ENCODE results near the gene RBM6.
"Not testable (repeated sequence)": the region's sequence is repeated elsewhere in the genome, so short reads cannot be mapped to it uniquely, and the experiment has no call there.

The RBM6 gene

DNA sequence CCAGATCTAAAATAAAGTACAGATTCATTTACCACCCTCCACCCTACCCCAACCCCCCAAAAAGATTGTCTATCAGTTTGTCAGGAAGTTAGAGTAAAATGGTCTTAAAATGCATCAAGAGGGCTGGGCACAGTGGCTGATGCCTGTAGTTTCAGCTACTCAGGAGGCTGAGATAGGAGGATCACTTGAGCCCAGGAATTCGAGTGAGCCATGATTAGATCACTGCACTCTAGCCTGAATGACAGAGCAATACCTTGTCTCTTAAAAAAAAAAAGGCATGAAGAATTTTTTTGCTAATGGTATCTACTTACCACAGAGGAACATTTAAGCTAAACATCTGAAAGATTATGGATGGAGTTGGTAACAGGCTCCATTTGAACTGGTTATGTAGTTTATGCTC, 71.0 kb downstream of the RBM6 start:
- H3K27me3 ChIP-seq = no peaks in the 10 kb centered on the region
- TF ChIP-seq, protein P1, sequence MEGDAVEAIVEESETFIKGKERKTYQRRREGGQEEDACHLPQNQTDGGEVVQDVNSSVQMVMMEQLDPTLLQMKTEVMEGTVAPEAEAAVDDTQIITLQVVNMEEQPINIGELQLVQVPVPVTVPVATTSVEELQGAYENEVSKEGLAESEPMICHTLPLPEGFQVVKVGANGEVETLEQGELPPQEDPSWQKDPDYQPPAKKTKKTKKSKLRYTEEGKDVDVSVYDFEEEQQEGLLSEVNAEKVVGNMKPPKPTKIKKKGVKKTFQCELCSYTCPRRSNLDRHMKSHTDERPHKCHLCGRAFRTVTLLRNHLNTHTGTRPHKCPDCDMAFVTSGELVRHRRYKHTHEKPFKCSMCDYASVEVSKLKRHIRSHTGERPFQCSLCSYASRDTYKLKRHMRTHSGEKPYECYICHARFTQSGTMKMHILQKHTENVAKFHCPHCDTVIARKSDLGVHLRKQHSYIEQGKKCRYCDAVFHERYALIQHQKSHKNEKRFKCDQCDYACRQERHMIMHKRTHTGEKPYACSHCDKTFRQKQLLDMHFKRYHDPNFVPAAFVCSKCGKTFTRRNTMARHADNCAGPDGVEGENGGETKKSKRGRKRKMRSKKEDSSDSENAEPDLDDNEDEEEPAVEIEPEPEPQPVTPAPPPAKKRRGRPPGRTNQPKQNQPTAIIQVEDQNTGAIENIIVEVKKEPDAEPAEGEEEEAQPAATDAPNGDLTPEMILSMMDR (IDR thresholded peaks at IDR 0.05) = no peak
- H3K36me3 ChIP-seq = peaks cover 0 to 30% (median 12%) of the 10 kb centered on the region in 3 donors
- intact Hi-C loops (cut with DNase I; ENCODE audit: low total_unique reads) = no loop called here
- peaks cover 0 to 3% (median 0%) of the 10 kb centered on the region in 4 donors for H3K4me1 ChIP-seq
- no peak for DNase-seq
- H3K9me3 ChIP-seq = no peaks in the 10 kb centered on the region
- no peak overlapping the region for H3K27ac ChIP-seq
- no peak overlapping the region for H3K4me3 ChIP-seq

DNA sequence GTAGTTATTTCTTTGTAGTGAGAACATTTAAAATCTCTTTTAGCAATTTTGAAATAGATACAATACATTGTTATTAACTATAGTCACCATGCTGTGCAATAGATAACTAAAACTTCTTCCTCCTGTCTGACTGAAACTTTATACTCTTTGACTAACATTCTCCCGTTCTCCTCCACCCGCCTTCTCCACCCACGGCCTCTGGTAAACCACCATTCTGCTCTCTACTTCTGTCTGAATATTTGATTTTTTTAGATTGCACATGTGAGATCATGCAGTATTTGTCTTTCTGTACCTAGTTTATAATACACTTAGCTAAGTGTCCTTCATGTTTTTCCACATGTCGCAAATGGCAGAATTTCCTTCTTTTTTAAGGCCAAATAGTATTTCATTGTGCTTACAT, 76.0 kb downstream of the RBM6 start:
- TF ChIP-seq, protein P1 (IDR thresholded peaks at IDR 0.05) = no peak
- Histone ChIP-seq H3K9me3 (no peaks in the 10 kb centered on the region), H3K27ac (no peak overlapping the region), H3K4me1 (no peaks in the 10 kb centered on the region), H3K27me3 (no peaks in the 10 kb centered on the region), H3K4me3 (no peak overlapping the region), H3K36me3 (peaks cover 14 to 29% (median 23%) of the 10 kb centered on the region in 3 donors)
- no peak for DNase-seq
- intact Hi-C loops (cut with DNase I; ENCODE audit: low total_unique reads) = no loop called here

DNA sequence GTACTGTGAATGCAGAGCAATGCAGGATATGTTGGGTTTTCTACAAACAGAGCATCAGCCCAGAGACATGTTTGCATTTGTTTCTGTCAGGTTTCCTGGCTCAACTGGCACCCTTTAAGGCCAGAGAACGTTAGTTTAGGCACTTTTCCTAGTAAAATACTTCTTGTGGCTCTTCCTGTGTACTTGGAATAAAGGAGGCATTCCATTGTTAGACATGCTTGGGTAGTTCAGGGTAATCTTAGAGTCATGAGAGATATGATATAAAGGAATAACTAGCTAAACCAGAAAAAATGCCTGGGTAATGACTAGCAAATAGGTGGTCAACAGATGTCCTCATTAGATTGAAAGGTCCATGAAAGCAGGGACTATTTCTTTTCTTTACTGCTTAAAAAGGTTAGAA, 88.4 kb downstream of the RBM6 start:
- TF ChIP-seq, protein P1 (IDR thresholded peaks at IDR 0.05) = no peak
- peaks cover 0 to 13% (median 7%) of the 10 kb centered on the region in 3 donors for H3K36me3 ChIP-seq
- H3K27ac ChIP-seq = no peak overlapping the region
- no peaks in the 10 kb centered on the region for H3K9me3 ChIP-seq
- no peaks in the 10 kb centered on the region for H3K27me3 ChIP-seq
- no peak overlapping the region for H3K4me3 ChIP-seq
- peaks cover 0 to 14% (median 9%) of the 10 kb centered on the region in 4 donors for H3K4me1 ChIP-seq
- intact Hi-C loops (cut with DNase I; ENCODE audit: low total_unique reads) = no loop called here
- DNase-seq = no peak

DNA sequence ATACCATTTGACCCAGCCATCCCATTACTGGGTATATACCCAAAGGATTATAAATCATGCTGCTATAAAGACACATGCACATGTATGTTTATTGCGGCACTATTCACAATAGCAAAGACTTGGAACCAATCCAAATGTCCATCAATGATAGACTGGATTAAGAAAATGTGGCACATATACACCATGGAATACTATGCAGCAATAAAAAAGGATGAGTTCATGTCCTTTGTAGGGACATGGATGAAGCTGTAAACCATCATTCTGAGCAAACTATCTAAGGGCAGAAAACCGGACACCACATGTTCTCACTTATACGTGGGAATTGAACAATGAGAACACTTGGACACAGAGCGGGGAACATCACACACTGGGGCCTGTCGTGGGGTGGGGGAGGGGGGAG, 91.3 kb downstream of the RBM6 start:
- H3K36me3 ChIP-seq; DNase-seq; H3K4me3 ChIP-seq; H3K27ac ChIP-seq; H3K27me3 ChIP-seq; H3K9me3 ChIP-seq; intact Hi-C loops (cut with DNase I; ENCODE audit: low total_unique reads): not testable (repeated sequence)
- peaks cover 0 to 14% (median 9%) of the 10 kb centered on the region in 4 donors for H3K4me1 ChIP-seq

DNA sequence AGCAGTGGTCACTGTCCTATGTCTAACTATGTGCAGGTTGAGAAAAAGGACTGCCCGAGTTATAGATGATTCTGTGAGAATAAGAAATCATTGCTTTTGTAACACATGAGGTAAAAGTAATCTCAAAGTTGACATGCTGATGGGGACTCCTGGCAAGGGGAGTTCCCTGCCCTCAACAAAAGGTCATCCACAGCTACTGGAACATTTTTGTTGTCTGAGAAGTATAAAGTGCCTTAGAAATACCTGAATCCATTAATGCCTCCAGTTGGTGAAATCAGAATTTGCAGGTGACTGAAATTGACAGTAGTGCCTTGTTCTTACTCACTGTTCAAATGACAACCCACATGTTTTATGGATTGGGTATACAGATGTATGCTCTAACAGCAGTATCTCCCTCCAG, 105.0 kb downstream of the RBM6 start:
- no peaks in the 10 kb centered on the region for H3K4me1 ChIP-seq
- TF ChIP-seq, protein P1 (IDR thresholded peaks at IDR 0.05) = no peak
- peaks cover 16 to 36% (median 24%) of the 10 kb centered on the region in 3 donors for H3K36me3 ChIP-seq
- H3K27me3 ChIP-seq = no peaks in the 10 kb centered on the region
- no peaks in the 10 kb centered on the region for H3K9me3 ChIP-seq
- H3K4me3 ChIP-seq = no peak overlapping the region
- DNase-seq = no peak
- H3K27ac ChIP-seq = no peak overlapping the region
- intact Hi-C loops (cut with DNase I; ENCODE audit: low total_unique reads) = no loop called here

DNA sequence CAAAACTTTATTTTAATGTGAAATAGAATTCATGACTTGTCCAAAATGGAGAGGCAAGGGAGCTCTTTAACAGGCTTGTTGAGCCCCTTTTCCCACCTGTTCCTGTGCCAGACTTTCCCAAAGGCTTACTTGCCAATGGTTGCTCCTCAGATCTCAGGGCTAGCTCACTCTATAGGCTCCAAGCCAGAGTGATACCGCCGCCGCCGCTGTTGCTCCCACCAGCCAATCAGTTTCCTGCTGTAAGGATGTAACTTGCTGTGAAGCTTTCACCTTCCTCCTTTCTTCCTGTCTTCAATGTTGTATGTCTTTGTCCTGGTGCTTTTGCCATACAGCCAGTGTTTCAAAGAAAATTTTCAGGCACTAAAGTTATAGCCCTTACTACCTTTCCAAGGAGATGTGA, 107.5 kb downstream of the RBM6 start:
- intact Hi-C loops (cut with DNase I; ENCODE audit: low total_unique reads) = no loop called here
- DNase-seq = no peak
- no peak overlapping the region for H3K27ac ChIP-seq
- no peaks in the 10 kb centered on the region for H3K9me3 ChIP-seq
- H3K4me3 ChIP-seq = no peak overlapping the region
- H3K4me1 ChIP-seq = no peaks in the 10 kb centered on the region
- TF ChIP-seq, protein P1 (IDR thresholded peaks at IDR 0.05) = no peak
- H3K36me3 ChIP-seq = peaks cover 21 to 52% (median 35%) of the 10 kb centered on the region in 3 donors
- no peaks in the 10 kb centered on the region for H3K27me3 ChIP-seq

Data from tibial artery (tissue), 4 donors.